RWPE2 (cell line): ENCODE measurements around the gene CNDP2.
"Not testable (repeated sequence)": the region's sequence is repeated elsewhere in the genome, so short reads cannot be mapped to it uniquely, and the experiment has no call there.

Experiments
- ATAC-seq: fragments of 200-7000 bp; cut with Tn5 transposase; 3 replicates; pipeline ENCODE4 v1.9.1; 2021; ENCODE audit warnings: low read depth
- DNase-seq: peaks from one replicate; pipeline ENCODE4 v3.0.0-alpha.2; 2020; ENCODE audit warnings: low spot score
- H3K27ac ChIP-seq: fragments of 450-650 bp; 2 replicates; pipeline ENCODE4 v1.5.1; 2017; ENCODE audit warnings: mild to moderate bottlenecking; ENCODE audit not compliant: poor library complexity, severe bottlenecking
- H3K27me3 ChIP-seq: fragments of 250-450 bp; sonication (Bioruptor Pico); 2 replicates; pipeline ENCODE4 v1.5.1; 2021; ENCODE audit warnings: mild to moderate bottlenecking, moderate library complexity; ENCODE audit not compliant: insufficient read depth, poor library complexity, severe bottlenecking
- H3K36me3 ChIP-seq: fragments of 250-450 bp; sonication (Bioruptor Pico); 2 replicates; pipeline ENCODE4 v1.5.1; 2020; ENCODE audit warnings: low read depth, mild to moderate bottlenecking, moderate library complexity
- H3K4me1 ChIP-seq: fragments of 250-450 bp; sonication (Bioruptor Pico); 2 replicates; pipeline ENCODE4 v1.5.1; 2021; ENCODE audit warnings: mild to moderate bottlenecking, moderate library complexity; ENCODE audit not compliant: insufficient read depth, poor library complexity, severe bottlenecking
- H3K4me3 ChIP-seq: fragments of 250-450 bp; sonication (Bioruptor Pico); 2 replicates; pipeline ENCODE4 v1.5.1; 2021; ENCODE audit warnings: mild to moderate bottlenecking, moderate library complexity; ENCODE audit not compliant: severe bottlenecking
- H3K9me3 ChIP-seq: fragments of 250-450 bp; sonication (Bioruptor Pico); 2 replicates; pipeline ENCODE4 v1.5.1; 2021; ENCODE audit warnings: mild to moderate bottlenecking, moderate library complexity; ENCODE audit not compliant: severe bottlenecking
- TF ChIP-seq, protein P1 (sequence below): fragments of 450-650 bp; IDR thresholded peaks from one replicate; pipeline ENCODE4 v1.5.1; 2017; ENCODE audit warnings: mild to moderate bottlenecking, moderate library complexity; ENCODE audit not compliant: poor library complexity, severe bottlenecking

CNDP2 gene

DNA sequence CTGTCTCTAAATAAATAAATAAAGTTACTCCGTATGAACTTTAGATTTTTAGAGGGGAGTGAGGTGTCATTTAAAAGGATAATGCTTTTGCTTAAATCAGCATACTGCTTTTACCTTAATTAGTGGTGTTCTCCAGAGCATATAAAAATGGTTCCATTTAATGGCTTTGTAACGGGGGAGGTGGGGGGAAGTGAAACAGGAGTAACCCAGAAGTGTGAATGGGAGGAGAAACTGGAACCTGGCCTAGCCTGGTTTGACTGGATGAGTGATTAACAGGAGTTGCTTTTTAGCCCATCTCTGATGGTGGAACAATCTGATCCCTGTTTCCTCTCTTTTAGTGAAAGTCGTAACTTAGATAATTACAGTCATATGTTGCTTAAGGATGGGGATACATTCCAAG, 1.6 kb downstream of the CNDP2 start:
- Histone ChIP-seq H3K27me3 (no peaks in the 10 kb centered on the region), H3K4me3 (no peak overlapping the region), H3K9me3 (no peaks in the 10 kb centered on the region), H3K4me1 (peaks cover 11% of the 10 kb centered on the region), H3K27ac (peak overlapping the region; percentile 81), H3K36me3 (peaks cover 28% of the 10 kb centered on the region)
- DNase-seq (no peak), ATAC-seq (no peak)
- TF ChIP-seq, protein P1, sequence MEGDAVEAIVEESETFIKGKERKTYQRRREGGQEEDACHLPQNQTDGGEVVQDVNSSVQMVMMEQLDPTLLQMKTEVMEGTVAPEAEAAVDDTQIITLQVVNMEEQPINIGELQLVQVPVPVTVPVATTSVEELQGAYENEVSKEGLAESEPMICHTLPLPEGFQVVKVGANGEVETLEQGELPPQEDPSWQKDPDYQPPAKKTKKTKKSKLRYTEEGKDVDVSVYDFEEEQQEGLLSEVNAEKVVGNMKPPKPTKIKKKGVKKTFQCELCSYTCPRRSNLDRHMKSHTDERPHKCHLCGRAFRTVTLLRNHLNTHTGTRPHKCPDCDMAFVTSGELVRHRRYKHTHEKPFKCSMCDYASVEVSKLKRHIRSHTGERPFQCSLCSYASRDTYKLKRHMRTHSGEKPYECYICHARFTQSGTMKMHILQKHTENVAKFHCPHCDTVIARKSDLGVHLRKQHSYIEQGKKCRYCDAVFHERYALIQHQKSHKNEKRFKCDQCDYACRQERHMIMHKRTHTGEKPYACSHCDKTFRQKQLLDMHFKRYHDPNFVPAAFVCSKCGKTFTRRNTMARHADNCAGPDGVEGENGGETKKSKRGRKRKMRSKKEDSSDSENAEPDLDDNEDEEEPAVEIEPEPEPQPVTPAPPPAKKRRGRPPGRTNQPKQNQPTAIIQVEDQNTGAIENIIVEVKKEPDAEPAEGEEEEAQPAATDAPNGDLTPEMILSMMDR: no peak

DNA sequence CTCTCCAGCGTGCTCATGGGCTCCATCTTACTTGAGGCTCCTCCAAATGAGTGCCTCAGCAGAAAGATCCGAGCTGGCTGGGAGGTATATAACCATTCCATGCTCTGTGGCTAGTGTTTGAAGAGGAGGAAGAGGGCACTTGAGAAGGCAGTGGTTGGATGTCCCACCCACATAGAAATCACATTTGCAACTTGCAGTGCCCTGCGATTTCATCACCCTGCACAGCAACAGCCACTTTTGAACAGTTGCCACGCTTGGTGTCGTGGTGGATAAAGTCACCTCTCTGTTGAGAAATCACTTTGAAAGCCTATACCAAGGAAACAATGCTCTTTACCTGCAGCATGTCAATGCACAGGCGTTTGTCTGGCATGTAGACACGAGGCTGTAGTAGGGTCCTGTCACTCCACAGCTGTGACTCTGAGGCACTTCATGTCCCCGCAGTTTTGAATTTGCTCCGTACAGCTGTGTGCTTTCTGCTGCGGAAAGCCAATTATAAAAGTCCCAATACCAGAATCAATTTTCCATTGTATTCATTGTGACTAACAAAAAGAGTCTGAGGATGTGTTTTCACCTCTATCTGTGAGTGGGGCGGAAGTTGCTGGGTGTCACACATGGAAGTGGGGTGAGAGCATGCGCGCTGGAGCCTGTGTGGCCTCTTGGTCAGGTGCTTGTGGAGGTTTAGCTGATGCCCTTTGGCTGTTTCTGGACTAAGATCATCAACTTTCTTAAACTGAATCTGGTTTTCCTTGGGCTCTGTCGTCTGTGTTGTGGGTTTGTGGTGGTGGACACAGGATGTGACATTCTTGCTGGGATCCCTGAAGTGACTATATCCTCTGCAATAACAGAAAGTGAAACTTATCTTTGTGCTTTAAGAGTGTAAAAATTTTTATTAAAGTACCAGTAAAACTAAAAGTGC, 2.8 kb downstream of the CNDP2 start:
- H3K36me3 ChIP-seq: peaks cover 35% of the 10 kb centered on the region
- peaks cover 11% of the 10 kb centered on the region for H3K4me1 ChIP-seq
- DNase-seq: no peak
- ATAC-seq: no peak
- no peaks in the 10 kb centered on the region for H3K27me3 ChIP-seq
- TF ChIP-seq, protein P1: no peak
- peak overlapping the region; percentile 81 for H3K27ac ChIP-seq
- H3K9me3 ChIP-seq: no peaks in the 10 kb centered on the region
- H3K4me3 ChIP-seq: peak overlapping the region; percentile 25

DNA sequence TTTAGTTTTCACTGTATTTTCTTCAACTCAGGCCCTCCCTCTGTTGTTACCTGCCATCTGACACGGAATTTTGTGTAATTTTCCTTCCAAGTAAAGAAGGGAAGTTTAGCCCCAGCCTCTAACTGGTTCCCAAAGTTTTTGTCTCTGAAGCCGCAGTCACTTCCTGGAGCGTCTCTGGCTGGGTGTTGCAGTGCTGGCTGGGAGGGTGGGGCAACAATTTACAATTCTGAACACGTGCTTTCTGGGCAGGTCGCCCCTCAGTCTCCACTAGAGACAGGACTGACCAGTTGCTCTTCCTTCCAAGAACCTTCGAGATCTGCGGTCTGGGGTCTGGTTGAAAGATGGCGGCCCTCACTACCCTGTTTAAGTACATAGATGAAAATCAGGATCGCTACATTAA, 3.5 kb downstream of the CNDP2 start:
- H3K4me1 ChIP-seq: peaks cover 11% of the 10 kb centered on the region
- H3K27ac ChIP-seq: peak overlapping the region; percentile 81
- DNase-seq (no peak), ATAC-seq (peak; percentile 30)
- TF ChIP-seq, protein P1: no peak
- H3K9me3 ChIP-seq: no peaks in the 10 kb centered on the region
- H3K27me3 ChIP-seq: no peaks in the 10 kb centered on the region
- peak overlapping the region; percentile 25 for H3K4me3 ChIP-seq
- H3K36me3 ChIP-seq: peaks cover 39% of the 10 kb centered on the region

DNA sequence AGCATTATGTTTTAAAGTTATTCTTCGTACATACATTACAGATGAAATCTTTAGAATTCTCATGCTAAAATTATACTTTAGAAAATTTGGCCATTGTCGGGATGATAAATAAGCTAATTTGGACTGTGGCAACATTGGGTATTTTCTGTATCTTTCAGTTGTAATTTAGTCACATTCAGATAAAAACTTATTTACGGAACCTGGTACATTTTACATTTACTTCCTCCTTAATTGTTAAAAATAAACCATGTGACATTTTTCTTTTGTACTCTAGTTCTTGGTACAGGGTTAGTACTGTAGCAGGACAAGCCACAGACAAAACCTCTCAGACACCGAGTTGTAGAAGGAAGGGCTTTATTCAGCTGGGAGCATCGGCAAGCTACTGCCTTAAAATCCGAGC, 4.2 kb downstream of the CNDP2 start:
- Histone ChIP-seq H3K9me3 (no peaks in the 10 kb centered on the region), H3K27ac (peak overlapping the region; percentile 81), H3K27me3 (no peaks in the 10 kb centered on the region), H3K4me1 (peaks cover 11% of the 10 kb centered on the region), H3K4me3 (peak overlapping the region; percentile 25), H3K36me3 (peaks cover 47% of the 10 kb centered on the region)
- ATAC-seq (no peak), DNase-seq (no peak)
- TF ChIP-seq, protein P1: no peak

DNA sequence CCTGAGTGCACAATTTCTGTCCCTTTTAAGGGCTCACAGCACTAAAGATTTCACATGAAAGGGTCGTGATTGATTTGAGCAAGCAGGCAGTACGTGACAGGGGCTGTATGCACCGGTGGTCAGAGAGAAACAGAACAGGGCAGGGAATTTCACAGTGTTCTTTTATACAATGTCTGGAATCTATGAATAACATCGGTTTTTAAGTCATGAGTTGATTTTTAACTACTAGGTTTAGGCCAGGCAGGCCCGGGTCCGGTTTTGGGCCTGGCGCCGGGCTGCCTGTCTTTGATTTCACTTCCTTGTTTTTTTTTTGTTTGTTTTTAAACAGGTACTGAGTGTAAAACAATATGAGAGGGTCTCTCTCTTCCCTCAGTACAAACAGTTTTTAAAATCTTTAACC, 4.6 kb downstream of the CNDP2 start:
- H3K4me1 ChIP-seq: peaks cover 11% of the 10 kb centered on the region
- not testable (repeated sequence) for H3K9me3 ChIP-seq, H3K27me3 ChIP-seq, ATAC-seq, DNase-seq
- peaks cover 51% of the 10 kb centered on the region for H3K36me3 ChIP-seq
- peak overlapping the region; percentile 81 for H3K27ac ChIP-seq
- H3K4me3 ChIP-seq: peak overlapping the region; percentile 25
